ENCODE measurements around the gene ACE.

ACE gene

DNA sequence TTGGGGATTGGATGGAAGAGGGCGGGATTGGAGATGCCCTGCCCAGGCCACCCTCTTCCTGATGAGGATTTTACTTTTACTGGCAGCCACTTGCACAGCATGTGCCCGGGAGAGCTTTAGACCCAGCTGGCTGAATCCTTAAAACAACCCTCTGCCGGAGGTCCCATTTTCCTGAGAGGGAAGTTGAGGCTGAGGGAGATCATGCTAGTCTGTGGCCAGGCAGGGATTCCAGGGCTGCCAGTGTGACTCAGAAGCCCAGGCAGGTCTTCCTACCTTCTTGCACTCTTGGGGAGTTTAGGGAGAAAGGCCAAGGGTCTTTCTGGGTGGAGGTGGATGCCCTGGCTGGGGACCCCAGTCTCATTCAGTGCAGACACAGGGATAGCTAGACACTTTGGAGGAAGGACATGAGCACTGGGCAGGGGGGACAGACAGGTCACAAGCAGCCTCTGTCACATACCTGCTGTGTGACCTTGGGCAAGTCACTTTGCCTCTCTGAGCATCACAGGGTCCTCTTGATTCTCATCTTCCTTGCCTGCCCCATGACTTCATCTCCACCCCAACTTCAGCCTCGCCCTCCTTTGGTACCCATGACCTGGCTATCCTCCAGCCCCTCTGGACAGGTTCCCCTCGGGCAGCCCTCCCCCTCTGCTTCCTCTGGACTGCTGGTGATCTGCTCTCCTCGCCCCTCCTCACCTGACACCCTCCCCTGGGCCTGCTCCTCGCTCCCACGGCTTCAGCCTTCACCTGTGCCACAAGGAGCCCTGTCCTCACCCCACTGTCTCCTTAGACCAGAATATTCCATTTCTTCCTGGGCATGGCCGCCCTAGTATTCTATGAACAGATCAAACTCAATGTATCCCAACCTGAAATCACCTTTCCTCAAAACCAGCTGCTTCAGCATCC is 62.1 kb downstream of the ACE start:
- no peak for DNase-seq

DNA sequence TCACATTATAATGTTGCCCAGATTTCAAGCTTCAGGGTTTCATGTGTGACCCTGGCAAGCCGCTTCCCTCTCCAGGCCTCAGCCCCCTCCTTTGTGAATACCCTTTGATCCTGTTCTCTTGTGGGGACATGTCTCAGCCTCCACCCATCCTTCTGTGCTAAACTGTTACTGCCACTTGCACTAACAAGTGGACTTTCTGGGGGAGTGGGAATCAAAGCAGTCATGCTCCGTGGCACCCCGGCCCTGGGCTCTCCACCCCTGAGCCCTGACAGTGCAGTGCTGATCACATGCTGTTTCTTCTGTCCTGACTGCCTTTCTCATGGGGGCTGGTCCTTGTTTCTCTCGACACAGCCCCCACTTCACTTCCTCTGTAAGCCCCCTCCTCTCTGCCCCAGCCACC is 63.7 kb downstream of the ACE start:
- DNase-seq = no peak

DNA sequence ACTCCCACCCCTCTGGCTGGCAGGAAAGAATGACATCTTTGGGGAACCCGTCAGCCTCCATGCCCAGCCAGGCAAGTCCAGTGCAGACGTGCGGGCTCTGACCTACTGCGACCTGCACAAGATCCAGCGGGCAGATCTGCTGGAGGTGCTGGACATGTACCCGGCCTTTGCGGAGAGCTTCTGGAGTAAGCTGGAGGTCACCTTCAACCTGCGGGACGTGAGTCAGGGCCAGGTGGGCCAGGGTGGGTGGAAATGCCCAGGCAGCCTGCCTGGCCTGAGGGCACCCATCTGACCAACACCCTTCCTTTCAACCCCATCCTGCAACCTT is 65.3 kb downstream of the ACE start:
- DNase-seq = no peak

DNA sequence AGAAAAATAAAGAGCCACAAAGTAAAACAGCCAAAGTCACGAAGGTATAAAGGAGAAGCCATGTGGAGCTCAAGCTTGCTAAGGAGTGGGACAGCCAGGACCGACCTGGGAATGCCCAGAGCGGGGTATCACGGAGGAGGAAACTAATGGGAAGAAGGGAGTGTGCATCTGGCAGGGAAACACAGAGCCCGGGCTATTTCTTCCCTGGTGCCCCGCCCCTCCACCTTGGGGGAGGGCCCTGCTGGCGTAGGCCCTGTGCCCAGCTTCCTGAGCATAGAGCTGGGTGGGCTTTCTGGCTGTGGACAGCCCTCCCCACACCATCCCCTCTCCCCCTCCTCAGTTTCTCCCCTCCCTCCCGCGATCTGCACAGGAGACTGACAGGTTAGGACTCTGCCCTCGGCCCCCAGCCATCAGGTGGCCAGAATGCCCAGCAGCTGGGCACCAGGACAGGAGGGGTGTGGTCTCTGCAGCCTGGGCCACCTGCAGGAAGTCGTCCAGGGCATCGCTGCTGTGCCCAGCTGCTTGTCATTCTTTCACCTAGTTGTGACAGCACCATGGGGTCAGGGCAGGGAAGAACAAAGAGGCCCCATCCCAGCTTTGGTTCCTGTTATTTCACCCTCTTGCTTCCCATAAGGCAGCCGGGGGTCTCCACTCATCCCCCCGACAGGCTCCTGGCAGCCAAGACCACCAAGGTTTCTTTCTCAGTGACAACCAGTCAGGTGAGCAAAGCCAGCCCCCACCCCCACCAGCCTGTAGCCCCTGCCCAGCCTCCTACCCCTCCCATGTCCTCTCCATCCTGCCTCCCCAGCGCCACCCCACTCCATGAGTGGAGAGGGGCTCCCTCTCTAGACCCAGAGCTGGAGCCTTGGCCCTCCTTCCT is 66.3 kb downstream of the ACE start:
- peak; percentile 79 for DNase-seq

DNA sequence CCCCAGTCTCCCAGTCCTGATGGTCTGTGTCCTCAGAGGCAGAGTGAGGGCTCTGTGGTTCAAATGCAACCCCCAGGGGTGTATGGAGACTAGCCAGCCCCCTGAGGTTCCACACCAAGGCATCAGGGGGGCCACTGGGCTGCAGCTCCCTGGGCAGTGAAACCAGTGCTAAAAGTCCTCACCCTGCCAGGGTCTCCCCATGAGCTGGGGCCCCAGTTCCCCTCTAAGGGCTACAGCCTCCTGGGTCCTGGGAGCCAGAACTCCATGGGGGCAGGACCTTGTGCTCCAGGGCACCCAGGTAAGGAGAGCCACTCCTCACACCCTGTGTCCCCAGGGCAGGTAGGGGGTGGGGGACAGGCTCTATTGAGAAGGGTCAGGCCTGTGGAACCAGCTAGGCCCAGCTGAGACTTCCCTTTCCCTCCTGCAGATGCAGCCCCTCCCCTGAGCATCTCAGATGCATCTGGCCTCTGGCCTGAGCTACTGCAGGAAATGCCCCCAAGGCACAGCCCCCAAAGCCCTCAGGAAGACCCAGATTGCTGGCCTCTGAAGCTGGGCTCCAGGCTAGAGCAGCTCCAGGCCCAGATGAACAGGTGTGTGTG is 67.1 kb downstream of the ACE start:
- DNase-seq = no peak

DNA sequence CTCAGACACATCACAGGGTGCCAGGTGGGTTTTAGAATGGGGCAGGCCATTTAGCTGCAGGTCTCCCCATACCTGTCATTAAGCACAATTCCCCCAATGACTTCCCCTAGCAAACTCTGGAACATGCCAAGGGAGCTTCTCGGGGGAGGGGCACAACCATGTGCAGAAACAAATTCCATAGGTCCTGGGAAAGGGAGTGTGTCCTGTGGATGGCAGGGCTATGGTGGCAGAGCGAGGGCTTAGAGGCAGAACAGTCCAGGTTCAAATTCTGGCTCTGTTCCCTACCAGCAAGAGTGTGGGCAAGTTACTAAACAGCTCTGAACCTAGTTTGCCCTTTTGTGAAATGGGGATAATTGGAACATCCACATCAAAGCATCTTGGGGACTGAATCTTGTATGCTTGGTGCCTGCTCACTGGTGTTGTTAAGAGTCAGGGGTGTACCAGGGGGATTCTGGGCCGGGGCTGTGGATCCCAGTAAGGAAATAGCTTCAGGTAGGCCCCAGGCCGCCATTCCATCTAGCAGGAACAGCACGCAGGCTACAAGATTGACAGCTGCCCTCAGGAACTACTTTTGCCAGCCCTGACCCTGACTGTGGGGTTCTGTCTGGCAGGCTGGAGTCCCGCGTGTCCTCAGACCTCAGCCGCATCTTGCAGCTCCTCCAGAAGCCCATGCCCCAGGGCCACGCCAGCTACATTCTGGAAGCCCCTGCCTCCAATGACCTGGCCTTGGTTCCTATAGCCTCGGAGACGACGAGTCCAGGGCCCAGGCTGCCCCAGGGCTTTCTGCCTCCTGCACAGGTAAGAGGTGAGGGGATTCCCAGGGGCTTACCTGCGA is 67.8 kb downstream of the ACE start:
- no peak for DNase-seq

DNA sequence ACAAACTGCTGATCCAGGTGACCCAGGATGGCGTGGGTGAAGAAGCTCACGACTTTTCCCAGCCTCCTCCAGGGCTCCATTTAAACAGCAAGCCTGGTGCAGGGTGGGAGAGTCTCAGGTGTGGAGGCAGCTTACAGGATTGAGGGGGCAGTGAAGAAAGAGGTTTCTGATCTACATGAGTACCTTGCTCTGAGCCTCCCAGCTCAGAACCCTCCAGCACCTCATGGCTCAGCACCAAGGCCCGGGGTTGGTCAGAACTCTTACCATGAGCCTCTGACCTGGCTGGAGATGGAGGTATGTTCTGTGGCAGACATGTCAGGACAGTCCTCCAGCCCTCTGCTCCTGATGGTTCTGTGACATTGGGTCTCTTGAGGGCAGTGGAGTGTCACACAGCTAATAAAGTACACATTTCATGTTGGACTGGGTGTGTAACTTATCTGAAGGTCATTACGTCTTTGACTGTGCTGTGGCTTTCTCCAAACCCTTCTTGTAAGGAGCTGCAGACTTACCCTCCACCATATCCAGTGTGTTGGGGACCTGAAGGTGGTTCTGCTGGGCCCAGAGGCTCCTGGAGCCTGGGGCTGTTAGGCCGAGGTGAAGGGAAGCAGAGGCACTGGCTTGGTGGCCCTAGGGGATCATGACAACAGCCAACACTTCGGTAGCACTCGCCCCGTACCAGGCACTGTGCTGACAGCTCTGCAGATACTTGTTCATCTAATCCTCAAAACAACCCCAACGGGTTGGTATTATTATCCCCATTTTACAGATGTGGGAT is 69.6 kb downstream of the ACE start:
- no peak for DNase-seq

DNA sequence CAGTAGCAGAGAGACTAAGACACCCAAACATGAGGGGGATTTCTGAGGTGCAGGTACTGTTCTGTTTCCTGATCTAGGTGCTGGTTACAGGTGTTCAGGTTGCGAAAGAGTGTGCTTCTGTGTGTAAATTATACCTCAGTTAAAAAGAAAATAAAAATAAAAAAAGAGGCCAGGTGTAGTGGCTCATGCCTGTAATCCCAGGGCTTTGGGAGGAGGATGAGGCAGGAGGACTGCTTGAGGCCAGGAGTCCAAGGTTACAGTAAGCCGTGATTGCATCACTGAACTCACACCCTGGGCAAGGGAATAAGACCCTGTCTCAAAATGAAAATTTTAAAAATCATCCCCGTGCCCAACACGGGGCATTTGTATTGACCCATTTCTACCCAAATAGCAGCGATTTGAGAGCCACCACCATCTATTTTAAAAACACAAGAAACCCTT is 70.2 kb downstream of the ACE start:
- DNase-seq = no peak
